DMS153 (cell line): ENCODE results near the gene LPCAT4.
"Not testable (repeated sequence)": the region's sequence is repeated elsewhere in the genome, so short reads cannot be mapped to it uniquely, and the experiment has no call there.

Experiments
- DNase-seq: peaks from one replicate; lab custom pipeline; 2025; lab: John Stamatoyannopoulos, UW

The LPCAT4 gene

GRCh38 chr15:34367101-34368081, at the start of gene LPCAT4:
LPCAT4 (minus strand) TSS chr15:34367196; CDS start chr15:34367100, 96 bp downstream.
- peak; percentile 54 for DNase-seq

- not testable (repeated sequence) for DNase-seq
Measured at GRCh38 chr15:34409511-34409910, 42.5 kb upstream of the LPCAT4 start.

- DNase-seq = not testable (repeated sequence)
Measured at GRCh38 chr15:34408973-34409372, 42.0 kb upstream of the LPCAT4 start.

- not testable (repeated sequence) for DNase-seq
Measured at GRCh38 chr15:34403899-34404298, 36.9 kb upstream of the LPCAT4 start.

- DNase-seq = not testable (repeated sequence)
Measured at GRCh38 chr15:34403160-34403598, 36.2 kb upstream of the LPCAT4 start.

- DNase-seq = not testable (repeated sequence)
Measured at GRCh38 chr15:34397637-34398259, 30.8 kb upstream of the LPCAT4 start.

GRCh38 chr15:34392981-34393380, 26.0 kb upstream of the LPCAT4 start:
- not testable (repeated sequence) for DNase-seq

GRCh38 chr15:34389594-34390086, 22.6 kb upstream of the LPCAT4 start:
- not testable (repeated sequence) for DNase-seq

GRCh38 chr15:34381829-34382521, 15.0 kb upstream of the LPCAT4 start:
- not testable (repeated sequence) for DNase-seq

GRCh38 chr15:34380491-34380890, 13.5 kb upstream of the LPCAT4 start:
- not testable (repeated sequence) for DNase-seq

GRCh38 chr15:34376856-34377255, 9.9 kb upstream of the LPCAT4 start:
- no peak for DNase-seq

GRCh38 chr15:34375541-34375940, 8.5 kb upstream of the LPCAT4 start:
- DNase-seq = not testable (repeated sequence)

- no peak for DNase-seq
Measured at GRCh38 chr15:34374816-34375215, 7.8 kb upstream of the LPCAT4 start.

GRCh38 chr15:34373951-34374350, 7.0 kb upstream of the LPCAT4 start:
- DNase-seq = no peak

GRCh38 chr15:34370643-34371042, 3.6 kb upstream of the LPCAT4 start:
- no peak for DNase-seq

- no peak for DNase-seq
Measured at GRCh38 chr15:34370129-34370528, 3.1 kb upstream of the LPCAT4 start.

- DNase-seq = peak; percentile 45
Measured at GRCh38 chr15:34366271-34367065, 528 bp downstream of the LPCAT4 start.

- no peak for DNase-seq
Measured at GRCh38 chr15:34365836-34366235, 1.2 kb downstream of the LPCAT4 start.

GRCh38 chr15:34365091-34365825, 1.7 kb downstream of the LPCAT4 start:
- DNase-seq = no peak

- DNase-seq = no peak
Measured at GRCh38 chr15:34364041-34364440, 3.0 kb downstream of the LPCAT4 start.
